Activated naive CD8-positive, alpha-beta T cell treated with anti-CD3 and anti-CD28 coated beads, Interleukin-2, amount 50 U/mL, for 24 hours (primary cell): ENCODE data around the gene NCOA3.
A peak's percentile ranks its signal among the peaks of the same experiment; 100 is the strongest.

Experiments
- ATAC-seq: fragments of 150-1000 bp; cut with Tn5 transposase; one replicate; pipeline ENCODE4 v1.10.0; 2021
- DNase-seq: peaks from one replicate; pipeline ENCODE4 v3.0.0; 2021
- H3K27ac Mint-ChIP-seq: one replicate; pipeline ENCODE4 v1.8.0; 2021; ENCODE audit warnings: mild to moderate bottlenecking, mixed read lengths
- H3K27me3 Mint-ChIP-seq: one replicate; pipeline ENCODE4 v1.8.0; 2021; ENCODE audit warnings: mixed read lengths
- H3K36me3 Mint-ChIP-seq: one replicate; pipeline ENCODE4 v1.8.0; 2021; ENCODE audit warnings: low read depth, mixed read lengths
- H3K4me1 Mint-ChIP-seq: one replicate; pipeline ENCODE4 v1.8.0; 2021; ENCODE audit warnings: mixed read lengths
- H3K4me3 Mint-ChIP-seq: one replicate; pipeline ENCODE4 v1.8.0; 2021; ENCODE audit warnings: mild to moderate bottlenecking, moderate library complexity, mixed read lengths
- H3K9me3 Mint-ChIP-seq: one replicate; pipeline ENCODE4 v1.8.0; 2021; ENCODE audit warnings: mixed read lengths

Gene NCOA3

DNA sequence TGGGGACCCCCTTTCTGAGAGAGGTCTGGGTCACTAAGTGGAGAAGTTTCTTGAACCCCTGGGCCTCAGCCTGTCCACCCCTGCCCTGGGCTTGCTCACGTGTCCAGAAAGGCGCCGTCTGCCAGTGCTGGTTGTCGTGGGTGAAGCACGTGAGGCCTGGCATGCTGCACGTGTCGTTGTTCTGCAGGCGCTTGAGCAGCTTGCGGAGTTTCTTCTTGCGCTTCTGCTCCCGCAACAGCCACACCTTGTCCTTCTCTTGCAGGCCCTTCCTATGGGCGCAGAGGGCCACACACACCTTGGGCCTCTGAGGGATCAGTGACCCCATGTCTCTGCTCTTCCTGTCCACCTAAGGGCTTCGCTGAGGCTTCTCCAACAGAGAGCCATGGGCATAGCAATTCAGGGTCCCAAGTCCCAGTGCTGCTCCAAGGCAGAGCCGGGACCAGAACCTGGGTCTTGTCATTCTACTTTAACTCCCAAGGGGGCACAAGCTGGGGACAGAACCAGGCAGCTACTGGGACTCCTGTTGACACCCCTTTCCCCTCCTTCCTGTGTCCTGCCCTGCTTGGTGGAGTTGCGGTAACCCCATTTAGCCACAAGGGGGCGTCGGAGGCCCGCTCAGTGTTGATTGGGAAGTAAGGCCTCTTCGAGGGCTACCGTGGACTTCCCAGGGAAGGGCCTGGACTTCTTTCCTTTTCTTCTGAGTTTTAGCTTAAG lies 161.8 kb downstream of the NCOA3 start:
- Mint-ChIP-seq H3K36me3 (peaks cover 11% of the 10 kb centered on the region), H3K9me3 (no peaks in the 10 kb centered on the region), H3K4me3 (no peak overlapping the region), H3K4me1 (peaks cover 3% of the 10 kb centered on the region), H3K27me3 (no peaks in the 10 kb centered on the region), H3K27ac (peak overlapping the region; percentile 35)
- peak; percentile 76 for DNase-seq
- peak; percentile 67 for ATAC-seq

DNA sequence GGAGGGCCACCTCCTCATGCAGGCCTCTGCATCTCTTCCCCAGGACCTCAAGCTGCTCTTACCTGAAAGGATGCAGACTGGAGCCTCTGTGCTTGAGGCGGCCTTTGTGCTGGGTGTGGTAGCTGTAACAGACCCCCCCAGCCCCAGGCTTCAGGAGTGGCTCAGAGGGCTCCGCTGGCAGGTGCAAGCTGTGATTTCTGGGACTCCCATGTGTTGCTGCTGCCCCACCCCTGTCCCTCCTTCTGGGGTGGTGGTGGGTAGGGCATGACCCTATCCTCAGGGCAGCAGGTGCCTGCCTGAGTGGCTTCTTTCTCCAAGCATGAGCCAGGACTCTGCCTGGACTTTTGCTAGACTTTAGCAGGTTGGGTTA lies 162.4 kb downstream of the NCOA3 start:
- H3K27me3 Mint-ChIP-seq: no peaks in the 10 kb centered on the region
- H3K27ac Mint-ChIP-seq: peak overlapping the region; percentile 35
- peaks cover 3% of the 10 kb centered on the region for H3K4me1 Mint-ChIP-seq
- H3K9me3 Mint-ChIP-seq: no peaks in the 10 kb centered on the region
- no peak overlapping the region for H3K4me3 Mint-ChIP-seq
- ATAC-seq: peak; percentile 3
- DNase-seq: no peak
- peaks cover 11% of the 10 kb centered on the region for H3K36me3 Mint-ChIP-seq

DNA sequence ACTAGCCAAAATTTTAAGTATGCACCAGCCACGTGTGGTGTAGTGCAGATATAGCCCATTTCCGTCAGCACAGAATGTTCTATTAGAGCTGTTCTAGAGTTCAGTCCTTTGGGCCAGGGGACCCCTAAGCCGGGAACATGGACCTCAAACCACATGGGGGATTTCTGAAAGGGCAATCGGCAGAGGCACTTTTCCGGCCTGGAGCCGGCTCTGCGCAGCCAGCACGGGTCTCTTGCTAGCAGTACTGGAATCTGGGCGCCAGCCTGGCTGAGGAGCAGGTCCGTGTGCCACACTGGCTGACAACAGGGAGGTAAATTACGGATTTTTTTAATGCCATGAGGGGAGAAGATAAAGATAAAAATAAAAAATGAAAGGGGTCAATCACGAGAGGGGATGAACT lies 163.1 kb downstream of the NCOA3 start:
- Mint-ChIP-seq H3K4me1 (peaks cover 3% of the 10 kb centered on the region), H3K27me3 (no peaks in the 10 kb centered on the region), H3K4me3 (no peak overlapping the region), H3K27ac (no peak overlapping the region), H3K9me3 (no peaks in the 10 kb centered on the region), H3K36me3 (peaks cover 9% of the 10 kb centered on the region)
- DNase-seq (no peak), ATAC-seq (no peak)

DNA sequence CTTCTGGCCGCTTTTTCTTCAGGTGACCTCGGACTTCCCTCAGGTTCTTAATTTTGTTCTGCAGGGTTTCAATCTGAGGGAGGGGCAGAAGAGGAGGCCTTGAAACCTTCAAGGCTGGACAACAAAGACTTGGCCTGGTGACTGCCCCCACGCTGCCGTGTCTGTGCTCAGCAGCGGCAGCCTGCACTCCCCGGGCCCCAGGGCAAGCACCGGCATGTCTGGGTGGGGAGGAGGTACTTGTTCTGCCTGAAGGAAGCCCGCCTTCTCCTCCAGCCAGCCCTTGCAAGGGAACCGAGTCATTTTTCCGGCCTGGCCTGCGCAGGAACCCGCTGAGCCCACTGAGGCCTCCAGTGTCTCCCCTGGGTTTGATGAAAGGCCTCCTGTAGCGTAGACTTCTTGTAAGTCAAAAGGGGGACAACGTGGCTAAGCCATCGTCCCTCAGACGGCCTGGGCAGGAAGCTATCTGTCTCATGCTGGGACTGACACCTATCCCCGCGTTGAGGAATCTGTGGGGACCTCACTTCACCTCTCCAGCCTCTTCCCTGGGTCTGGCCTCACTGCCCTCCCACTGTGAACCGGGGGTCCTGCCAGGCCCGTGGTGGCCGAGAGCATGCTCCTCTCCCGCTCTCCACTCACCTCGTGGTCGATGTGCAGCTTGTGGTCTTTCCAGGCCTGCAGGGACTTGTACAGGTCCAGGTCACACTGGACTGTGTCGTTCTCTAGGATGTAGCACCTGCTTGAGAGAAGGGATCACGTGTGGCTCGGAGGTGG lies 163.7 kb downstream of the NCOA3 start:
- peaks cover 4% of the 10 kb centered on the region for H3K36me3 Mint-ChIP-seq

DNA sequence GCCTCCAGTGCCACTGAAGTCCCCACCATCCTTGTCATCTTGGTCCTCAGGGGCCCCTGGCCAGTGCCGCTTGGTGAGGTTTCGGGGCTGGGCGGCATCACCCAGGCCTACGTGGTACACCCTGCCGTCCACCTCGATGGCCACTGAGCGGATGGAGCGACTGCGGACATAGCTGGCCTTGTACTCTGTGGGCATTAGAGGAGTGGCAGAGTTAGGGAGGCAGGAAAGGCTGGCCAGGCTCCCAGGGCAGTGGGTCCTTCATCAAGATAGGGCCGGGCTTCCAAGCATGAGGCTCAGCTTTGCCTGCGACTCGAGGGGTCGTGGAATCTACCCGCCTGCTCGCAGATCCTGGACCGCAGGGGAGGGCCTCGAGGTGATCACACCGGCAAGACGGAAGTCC lies 164.6 kb downstream of the NCOA3 start:
- H3K27me3 Mint-ChIP-seq: no peaks in the 10 kb centered on the region
- no peak for DNase-seq
- ATAC-seq: no peak
- H3K27ac Mint-ChIP-seq: no peak overlapping the region
- no peak overlapping the region for H3K4me3 Mint-ChIP-seq
- H3K9me3 Mint-ChIP-seq: no peaks in the 10 kb centered on the region
- H3K36me3 Mint-ChIP-seq: no peaks in the 10 kb centered on the region
- peaks cover 3% of the 10 kb centered on the region for H3K4me1 Mint-ChIP-seq

More for the DNA sequence above, 163.7 kb downstream of the NCOA3 start:
- Mint-ChIP-seq H3K4me3 (no peak overlapping the region), H3K27me3 (no peaks in the 10 kb centered on the region), H3K9me3 (no peaks in the 10 kb centered on the region), H3K4me1 (peaks cover 3% of the 10 kb centered on the region), H3K27ac (no peak overlapping the region)
- DNase-seq (no peak), ATAC-seq (no peak)

DNA sequence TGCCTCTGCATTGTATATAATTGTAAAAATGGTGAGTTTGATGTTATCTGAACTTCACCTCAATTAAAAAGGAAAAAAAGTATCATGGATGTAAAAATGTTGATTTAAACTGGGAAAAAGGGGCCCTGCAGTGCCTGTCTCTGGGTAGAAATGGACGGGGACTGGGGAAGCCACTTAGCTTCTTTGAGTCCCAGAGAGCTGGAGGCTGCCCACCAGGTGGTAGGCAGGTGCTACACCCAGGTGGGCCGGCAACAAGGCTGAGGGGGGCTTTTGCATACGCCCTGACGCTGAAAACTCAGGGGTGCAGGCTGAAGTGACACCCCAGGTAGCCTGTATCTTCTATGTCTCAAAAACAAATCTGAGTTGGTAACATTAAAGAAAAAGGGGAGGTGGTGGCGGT lies 165.4 kb downstream of the NCOA3 start:
- DNase-seq (no peak), ATAC-seq (no peak)
- no peaks in the 10 kb centered on the region for H3K9me3 Mint-ChIP-seq
- peaks cover 3% of the 10 kb centered on the region for H3K4me1 Mint-ChIP-seq
- H3K27me3 Mint-ChIP-seq: no peaks in the 10 kb centered on the region
- H3K4me3 Mint-ChIP-seq: no peak overlapping the region
- H3K27ac Mint-ChIP-seq: no peak overlapping the region
- H3K36me3 Mint-ChIP-seq: no peaks in the 10 kb centered on the region

DNA sequence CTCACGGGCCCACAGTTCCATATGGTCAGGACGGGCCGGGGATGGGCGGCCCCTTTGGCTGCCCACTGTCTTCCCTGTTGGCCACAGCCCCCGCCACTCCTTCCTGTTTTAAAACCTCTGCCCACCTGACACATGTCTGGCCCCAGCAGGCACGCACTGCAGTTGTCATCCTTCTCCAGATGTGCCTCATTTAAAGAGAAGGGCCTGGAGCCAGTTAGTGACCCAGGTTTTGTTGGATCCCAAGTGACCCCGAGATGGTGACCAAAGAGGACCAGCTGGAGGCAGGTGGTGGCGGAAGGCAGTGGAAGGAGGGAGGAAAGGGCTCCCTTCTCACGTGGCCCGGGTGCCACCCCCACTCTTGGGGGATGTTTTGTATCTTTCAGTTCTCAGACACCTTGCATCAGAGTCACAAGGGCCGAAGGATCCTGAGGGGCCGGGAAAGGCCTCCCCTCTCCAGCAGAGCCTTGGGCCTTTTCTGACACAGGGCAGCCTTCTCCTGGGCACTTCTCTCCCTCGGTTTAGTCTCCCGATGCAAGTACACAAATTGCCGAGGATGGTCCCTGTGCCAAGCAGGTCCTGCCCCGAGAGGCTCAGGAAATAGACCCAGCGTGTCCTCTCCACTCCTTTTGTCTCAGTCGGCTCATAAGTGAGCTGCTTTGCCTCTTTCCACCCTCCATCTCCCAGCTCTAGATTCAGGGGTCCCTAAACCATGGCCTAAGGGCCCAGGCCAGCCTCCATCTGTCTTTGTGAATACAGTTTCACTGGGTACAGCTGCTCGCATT lies 166.0 kb downstream of the NCOA3 start:
- H3K9me3 Mint-ChIP-seq: no peaks in the 10 kb centered on the region
- no peaks in the 10 kb centered on the region for H3K27me3 Mint-ChIP-seq
- no peak overlapping the region for H3K4me3 Mint-ChIP-seq
- H3K36me3 Mint-ChIP-seq: no peaks in the 10 kb centered on the region
- peaks cover 3% of the 10 kb centered on the region for H3K4me1 Mint-ChIP-seq
- ATAC-seq: no peak
- no peak for DNase-seq
- no peak overlapping the region for H3K27ac Mint-ChIP-seq

DNA sequence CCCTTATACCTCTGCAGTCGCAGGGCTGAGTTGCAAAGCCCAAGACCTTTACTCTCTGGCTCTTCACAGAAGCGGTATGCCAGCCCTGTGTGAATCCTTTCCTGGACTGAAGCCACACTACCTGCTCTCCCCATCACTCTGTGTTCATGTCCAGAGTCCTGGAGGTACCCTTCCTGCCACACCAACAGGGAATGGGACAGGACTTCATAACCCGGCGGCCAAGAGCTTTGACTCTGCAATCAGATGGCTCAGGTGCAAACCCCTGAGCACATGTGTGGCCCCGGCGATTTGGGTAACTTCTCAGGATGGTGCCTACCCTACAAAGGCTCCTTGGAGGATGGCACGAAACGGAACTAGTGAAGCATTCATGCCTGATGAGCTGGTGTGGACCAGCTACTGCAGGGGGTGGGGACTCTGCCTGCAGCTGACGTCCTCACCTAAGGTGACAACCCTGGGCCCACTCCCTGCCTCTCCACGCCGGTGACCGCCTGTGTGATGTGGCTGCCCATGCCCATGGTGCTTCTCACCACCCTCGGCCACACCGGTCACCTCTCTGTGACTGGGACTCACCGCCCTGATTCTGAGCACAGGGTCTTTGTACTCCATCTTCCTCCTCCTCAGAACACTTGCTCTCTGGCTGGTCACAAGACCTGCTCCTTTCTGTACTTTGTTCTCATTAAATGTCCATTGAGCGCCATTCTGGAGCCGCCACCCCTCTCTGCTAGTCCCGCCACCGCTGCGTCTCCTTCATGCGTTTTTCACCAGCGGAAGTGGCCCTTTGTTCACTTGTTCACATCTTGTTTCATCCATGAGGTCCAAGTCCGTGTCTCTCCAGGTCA lies 166.8 kb downstream of the NCOA3 start:
- Mint-ChIP-seq H3K4me3 (no peak overlapping the region), H3K36me3 (no peaks in the 10 kb centered on the region), H3K27me3 (no peaks in the 10 kb centered on the region), H3K4me1 (peaks cover 2% of the 10 kb centered on the region), H3K9me3 (no peaks in the 10 kb centered on the region), H3K27ac (no peak overlapping the region)
- no peak for ATAC-seq
- no peak for DNase-seq

DNA sequence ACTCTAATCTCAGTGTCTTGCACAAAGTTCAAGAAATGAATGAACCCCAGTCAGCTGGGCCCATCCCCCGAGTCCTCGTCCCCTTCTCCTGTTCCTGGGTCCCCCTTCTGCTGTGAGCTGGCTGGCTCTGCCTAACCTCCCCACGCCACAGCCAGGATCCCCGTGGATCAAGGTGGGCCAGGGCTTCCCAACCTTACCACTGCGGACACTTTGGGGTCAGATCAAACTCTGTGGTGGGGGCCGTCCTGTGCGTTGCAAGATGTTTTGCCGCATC lies 167.4 kb downstream of the NCOA3 start:
- ATAC-seq (no peak), DNase-seq (no peak)
- Mint-ChIP-seq H3K27ac (no peak overlapping the region), H3K9me3 (no peaks in the 10 kb centered on the region), H3K4me1 (no peaks in the 10 kb centered on the region), H3K4me3 (no peak overlapping the region), H3K27me3 (no peaks in the 10 kb centered on the region), H3K36me3 (no peaks in the 10 kb centered on the region)

DNA sequence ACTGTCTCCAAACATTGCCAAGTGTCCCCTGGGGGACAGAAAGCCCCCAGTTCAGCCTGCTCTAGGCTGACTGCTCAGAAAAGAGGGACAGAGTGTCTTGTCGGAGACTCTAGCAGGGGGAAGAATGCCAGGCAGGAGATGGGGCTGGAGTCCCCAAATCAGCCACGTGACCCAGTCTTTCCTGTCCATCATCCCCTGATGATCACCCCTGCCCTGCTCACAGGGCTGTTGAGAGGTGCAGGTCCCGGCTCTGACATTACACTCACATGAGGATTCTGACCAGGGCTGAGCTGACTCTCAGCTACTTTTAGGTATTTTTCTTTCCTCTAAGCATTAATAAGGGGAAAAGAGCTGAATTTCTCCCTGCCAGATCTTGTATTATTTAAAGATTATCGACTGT lies 167.8 kb downstream of the NCOA3 start:
- no peak overlapping the region for H3K4me3 Mint-ChIP-seq
- H3K27me3 Mint-ChIP-seq: no peaks in the 10 kb centered on the region
- H3K27ac Mint-ChIP-seq: no peak overlapping the region
- no peaks in the 10 kb centered on the region for H3K9me3 Mint-ChIP-seq
- no peak for DNase-seq
- no peaks in the 10 kb centered on the region for H3K4me1 Mint-ChIP-seq
- no peak for ATAC-seq
- H3K36me3 Mint-ChIP-seq: no peaks in the 10 kb centered on the region

DNA sequence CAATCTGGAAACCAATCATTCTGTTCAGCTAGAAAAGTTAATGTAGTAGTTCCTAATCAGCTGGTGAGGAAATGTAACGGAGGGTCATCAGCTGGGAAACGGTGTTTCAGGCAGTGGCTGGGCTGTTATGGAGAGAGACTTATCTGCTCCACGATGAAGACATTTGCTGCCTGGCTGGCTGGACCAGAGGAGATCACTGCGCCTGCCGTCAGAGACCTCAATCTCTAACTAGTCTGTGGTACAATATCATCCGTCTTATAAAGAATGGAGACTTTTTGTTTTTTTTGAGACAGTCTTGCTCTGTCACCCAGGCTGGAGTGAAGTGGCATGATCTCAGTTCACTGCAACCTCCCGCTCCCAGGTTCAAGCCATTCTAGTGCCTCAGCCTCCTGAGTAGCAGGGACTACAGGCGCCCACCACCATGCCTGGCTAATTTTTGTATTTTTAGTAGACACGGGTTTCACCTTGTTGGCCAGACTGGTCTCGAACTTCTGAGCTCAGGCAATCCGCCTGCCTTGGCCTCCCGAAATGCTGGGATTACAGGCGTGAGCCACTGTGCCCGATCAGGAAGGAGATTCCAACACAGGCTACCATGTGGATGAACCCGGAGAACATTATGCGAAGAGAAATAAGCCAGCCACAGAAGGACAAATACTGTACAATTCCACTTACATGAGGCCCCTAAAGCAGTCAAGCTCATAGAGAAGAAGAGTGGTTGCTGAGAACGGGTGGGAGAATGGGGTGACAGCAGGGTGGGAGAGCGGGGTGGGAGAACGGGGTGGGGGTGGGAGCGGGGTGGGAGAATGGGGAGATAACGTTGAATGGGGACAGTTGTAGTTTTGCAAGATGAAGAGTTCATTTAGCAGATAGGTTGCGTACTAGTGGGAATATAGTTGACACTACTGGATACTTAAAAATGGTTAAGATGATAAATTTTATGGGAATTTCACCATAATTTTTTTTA lies 168.5 kb downstream of the NCOA3 start:
- Mint-ChIP-seq H3K36me3 (no peaks in the 10 kb centered on the region), H3K27me3 (no peaks in the 10 kb centered on the region), H3K9me3 (no peaks in the 10 kb centered on the region), H3K4me1 (no peaks in the 10 kb centered on the region), H3K4me3 (no peak overlapping the region), H3K27ac (no peak overlapping the region)
- no peak for ATAC-seq
- no peak for DNase-seq

DNA sequence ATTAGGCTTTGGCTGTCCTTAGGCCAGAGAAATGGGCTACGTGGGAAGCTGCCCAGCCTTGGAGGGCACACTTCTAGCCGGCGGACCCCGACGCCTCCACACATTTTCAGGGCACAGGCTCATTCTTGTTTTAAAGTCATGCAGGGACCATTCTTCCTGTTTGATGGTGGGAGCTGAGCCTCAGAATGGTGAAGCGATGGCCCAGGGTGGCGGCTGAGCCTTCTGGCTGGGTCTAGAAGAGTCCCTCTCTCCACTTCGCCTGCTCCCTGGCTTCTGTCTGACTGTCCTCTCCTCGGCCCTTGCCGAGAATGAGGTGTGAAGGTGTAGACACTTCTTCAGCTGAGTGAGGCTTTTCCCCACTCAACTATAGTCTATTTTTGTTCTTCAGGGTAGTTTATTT lies 169.2 kb downstream of the NCOA3 start:
- no peaks in the 10 kb centered on the region for H3K36me3 Mint-ChIP-seq
- H3K27ac Mint-ChIP-seq: no peak overlapping the region
- no peak for DNase-seq
- no peaks in the 10 kb centered on the region for H3K27me3 Mint-ChIP-seq
- no peaks in the 10 kb centered on the region for H3K9me3 Mint-ChIP-seq
- no peak for ATAC-seq
- H3K4me1 Mint-ChIP-seq: no peaks in the 10 kb centered on the region
- H3K4me3 Mint-ChIP-seq: no peak overlapping the region

DNA sequence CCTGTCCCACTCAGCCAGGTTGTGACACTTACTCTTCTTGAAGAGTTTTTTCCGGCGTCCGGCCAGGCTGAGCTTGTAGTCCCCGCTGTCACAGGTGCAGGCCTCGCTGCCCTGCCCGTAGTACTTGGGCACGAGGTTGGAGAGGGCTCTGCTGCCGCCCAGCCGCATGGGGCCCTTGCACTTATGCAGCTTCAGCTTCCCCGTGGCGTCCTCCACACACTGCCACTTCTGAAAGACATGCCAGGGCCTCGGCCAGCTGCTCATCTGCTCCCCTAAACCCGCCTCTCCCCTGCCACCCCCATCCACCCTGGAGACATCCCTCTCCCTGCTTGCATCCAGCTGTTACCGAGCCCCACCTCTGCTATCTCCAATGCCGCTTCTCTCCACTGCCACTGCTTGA lies 170.5 kb downstream of the NCOA3 start:
- H3K27ac Mint-ChIP-seq: no peak overlapping the region
- no peaks in the 10 kb centered on the region for H3K4me1 Mint-ChIP-seq
- H3K9me3 Mint-ChIP-seq: no peaks in the 10 kb centered on the region
- no peak overlapping the region for H3K4me3 Mint-ChIP-seq
- H3K36me3 Mint-ChIP-seq: no peaks in the 10 kb centered on the region
- ATAC-seq (no peak), DNase-seq (no peak)
- H3K27me3 Mint-ChIP-seq: no peaks in the 10 kb centered on the region
